SK-N-SH (cell line): ENCODE data around the gene GFM1. TPM values are rescaled to one million over a fixed set of nuclear protein-coding genes. Genes with fewer than 3 reads are reported as not detected.

Experiments
- CTCF ChIA-PET: fragments of 300-600, 350-600 bp; formaldehyde crosslinking; extraction: SDS; loops from one replicate; lab custom pipeline; 2021; lab: Yijun Ruan, JAX
- POLR2A ChIA-PET: fragments of 350-600 bp; sonication (Branson Sonifier 250); formaldehyde crosslinking; extraction: SDS; loops from one replicate; lab custom pipeline; 2020; ENCODE audit warnings: antibody characterized with exemption, inconsistent platforms; lab: Yijun Ruan, JAX
- DNase-seq: peaks from one replicate; pipeline ENCODE4 v3.0.0; 2012
- H2AFZ ChIP-seq: fragments of 200-600 bp; sonication (generic); 2 replicates; pipeline ENCODE4 v1.8.1; 2016; ENCODE audit warnings: antibody characterized with exemption, mild to moderate bottlenecking, low read depth
- H3F3A ChIP-seq: fragments of 200-600 bp; sonication (generic); replicated peaks from 2 replicates; pipeline ENCODE3; 2016; ENCODE audit warnings: antibody characterized with exemption, mild to moderate bottlenecking; ENCODE audit not compliant: insufficient read depth
- H3K27ac ChIP-seq, 2 experiments: fragments of 200-500 bp in 1 of 2; fragments of 200-600 bp in 1 of 2; sonication (Bioruptor generic) in 1 of 2; sonication (generic), shearing (Covaris generic) in 1 of 2; 2 replicates each; pipeline versions ENCODE4 v1.5.1 to v1.6.1; 2014 to 2016; ENCODE audit warnings: low read depth in 2 of 2, inconsistent platforms in 1 of 2, low read length in 1 of 2, mild to moderate bottlenecking in 1 of 2, mixed read lengths in 1 of 2
- H3K27me3 ChIP-seq: fragments of 200-600 bp; sonication (generic), shearing (Covaris generic); 2 replicates; pipeline ENCODE4 v1.6.1; 2016; ENCODE audit warnings: mixed run types; ENCODE audit not compliant: insufficient read depth
- H3K36me3 ChIP-seq, 2 experiments: fragments of 200-500 bp in 1 of 2; fragments of 200-600 bp in 1 of 2; sonication (Bioruptor generic) in 1 of 2; sonication (generic) in 1 of 2; replicated peaks in 1 of 2; 2 replicates each; pipeline versions ENCODE3 to v1.5.1; 2014 to 2016; ENCODE audit warnings: low read length in 1 of 2, mild to moderate bottlenecking in 1 of 2; ENCODE audit not compliant: insufficient read depth in 2 of 2, control insufficient read depth in 1 of 2
- H3K4me1 ChIP-seq, 2 experiments: fragments of 200-500 bp in 1 of 2; fragments of 200-600 bp in 1 of 2; sonication (Bioruptor generic) in 1 of 2; sonication (generic), shearing (Covaris generic) in 1 of 2; 2 replicates each; pipeline versions ENCODE4 v1.5.1 to v1.6.1; 2014 to 2016; ENCODE audit warnings: low read depth in 1 of 2, low read length in 1 of 2, mixed run types in 1 of 2; ENCODE audit not compliant: insufficient read depth in 2 of 2, control insufficient read depth in 1 of 2
- H3K4me2 ChIP-seq: fragments of 200-600 bp; sonication (generic), shearing (Covaris generic); 2 replicates; pipeline ENCODE4 v1.6.1; 2017; ENCODE audit warnings: mixed run types
- H3K4me3 ChIP-seq, 2 experiments: fragments of 200-500 bp in 1 of 2; fragments of 200-600 bp in 1 of 2; sonication (Bioruptor generic) in 1 of 2; sonication (generic), shearing (Covaris generic) in 1 of 2; 2 replicates each; pipeline versions ENCODE4 v1.5.1 to v1.8.1; 2014 to 2016; ENCODE audit warnings: low read depth in 2 of 2, inconsistent platforms in 1 of 2, low read length in 1 of 2, mild to moderate bottlenecking in 1 of 2, mixed read lengths in 1 of 2, moderate library complexity in 1 of 2
- H3K79me2 ChIP-seq: fragments of 200-600 bp; sonication (generic); 2 replicates; pipeline ENCODE4 v1.8.1; 2017; ENCODE audit warnings: mild to moderate bottlenecking; ENCODE audit not compliant: insufficient read depth
- H3K9ac ChIP-seq: fragments of 200-600 bp; sonication (generic); 2 replicates; pipeline ENCODE4 v1.6.1; 2017; ENCODE audit warnings: mixed run types
- H3K9me2 ChIP-seq: fragments of 200-600 bp; sonication (generic); 2 replicates; pipeline ENCODE4 v1.6.1; 2017; ENCODE audit warnings: mixed run types
- H3K9me3 ChIP-seq: fragments of 200-600 bp; sonication (generic); 2 replicates; pipeline ENCODE4 v1.6.1; 2017; ENCODE audit warnings: mixed run types, mild to moderate bottlenecking, moderate library complexity
- H4K20me1 ChIP-seq: fragments of 200-600 bp; sonication (generic); 2 replicates; pipeline ENCODE4 v1.6.1; 2017; ENCODE audit warnings: mild to moderate bottlenecking, mixed run types; ENCODE audit not compliant: insufficient read depth
- CTCF ChIP-seq: fragments of 200-600 bp; sonication (generic); IDR thresholded peaks from 2 replicates; pipeline ENCODE4 v1.6.1; 2017; ENCODE audit warnings: antibody characterized with exemption, mild to moderate bottlenecking, moderate library complexity
- ELF1 ChIP-seq: IDR thresholded peaks from 2 replicates; pipeline ENCODE4 v1.4.0; 2012
- EP300 ChIP-seq, 2 experiments: IDR thresholded peaks; 2 replicates each; pipeline versions ENCODE4 v1.4.0 to v1.6.1; 2012; ENCODE audit warnings: borderline replicate concordance in 1 of 2, low read depth in 1 of 2, low read length in 1 of 2
- FOSL2 ChIP-seq: IDR thresholded peaks from 2 replicates; pipeline ENCODE4 v1.4.0; 2012; ENCODE audit warnings: low read depth, mild to moderate bottlenecking, moderate library complexity, borderline replicate concordance
- FOXM1 ChIP-seq: IDR thresholded peaks from 2 replicates; pipeline ENCODE4 v1.4.0; 2012; ENCODE audit warnings: low read depth, mild to moderate bottlenecking
- GATA2 ChIP-seq: sonication (generic); formaldehyde crosslinking; IDR thresholded peaks from 2 replicates; pipeline ENCODE4 v1.5.0; 2020; ENCODE audit warnings: mild to moderate bottlenecking, missing genetic modification reagents
- JUND ChIP-seq: IDR thresholded peaks from 2 replicates; pipeline ENCODE4 v1.4.0; 2012
- MEF2A ChIP-seq: IDR thresholded peaks from 2 replicates; pipeline ENCODE4 v1.4.0; 2012; ENCODE audit warnings: low read depth, borderline replicate concordance
- NRF1 ChIP-seq: IDR thresholded peaks from 2 replicates; pipeline ENCODE4 v1.6.1; 2012; ENCODE audit warnings: low read depth, mild to moderate bottlenecking, low read length
- POLR2AphosphoS5 ChIP-seq: IDR thresholded peaks from 2 replicates; pipeline ENCODE4 v1.6.1; 2012; ENCODE audit warnings: low read depth, low read length
- RAD21 ChIP-seq: IDR thresholded peaks from 2 replicates; pipeline ENCODE4 v1.6.1; 2012; ENCODE audit warnings: mild to moderate bottlenecking, low read length
- RXRA ChIP-seq: IDR thresholded peaks from 2 replicates; pipeline ENCODE4 v1.4.0; 2012; ENCODE audit warnings: low read depth, mild to moderate bottlenecking, borderline replicate concordance
- SMC3 ChIP-seq: IDR thresholded peaks from 2 replicates; pipeline ENCODE4 v1.6.1; 2012; ENCODE audit warnings: low read depth, low read length, improper control_type of control experiment
- TCF12 ChIP-seq: IDR thresholded peaks from 2 replicates; pipeline ENCODE4 v1.4.0; 2012
- TEAD4 ChIP-seq: IDR thresholded peaks from 2 replicates; pipeline ENCODE4 v1.4.0; 2012; ENCODE audit warnings: mild to moderate bottlenecking, borderline replicate concordance; ENCODE audit not compliant: insufficient read depth
- USF2 ChIP-seq: fragments of 150-350 bp; IDR thresholded peaks from 2 replicates; pipeline ENCODE4 v1.6.1; 2017; ENCODE audit warnings: antibody characterized with exemption, low read length, low read depth, borderline replicate concordance
- WGBS: methylation state at CpG from one replicate; pipeline ENCODE4 v1.1.6; 2017; ENCODE audit warnings: low lambda C conversion rate; 5-methylcytosine and 5-hydroxymethylcytosine counted together
- polyA plus RNA-seq, 3 experiments: library from polyadenylated mRNA; depleted of rRNA; stranded (reverse); fragments of >200 nt; gene quantifications; 2 replicates each; pipeline ENCODE4 v1.2.3, GENCODE V29; 2012
- TF ChIP-seq, protein P1 (sequence below): fragments of 150-350 bp; IDR thresholded peaks from 2 replicates; pipeline ENCODE4 v1.6.1; 2016; ENCODE audit warnings: mild to moderate bottlenecking, low read depth, low read length

Gene GFM1
- polyA plus RNA-seq, 1 of the 3 experiments (the other 2 are of a cell fraction) = 25.2 TPM

DNA sequence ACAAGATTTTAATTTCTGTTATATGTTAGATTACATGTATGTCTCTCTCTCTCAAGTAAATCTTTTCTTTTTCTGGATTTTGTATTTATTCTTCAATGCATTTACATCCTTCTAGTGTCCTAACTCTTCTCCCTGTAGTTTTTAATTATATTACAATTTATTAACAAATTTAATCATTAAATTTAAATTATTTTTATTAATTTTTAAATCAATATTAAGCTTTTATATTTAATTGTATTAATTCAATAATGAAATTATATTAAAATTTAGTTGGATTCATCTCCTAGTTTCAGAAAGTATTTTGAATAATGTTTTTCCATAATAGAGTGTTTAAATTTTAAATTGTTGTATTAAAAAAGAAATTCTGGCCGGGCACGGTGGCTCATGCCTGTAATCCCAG, 43.5 kb upstream of the GFM1 start (continued):
- no peak for TF ChIP-seq CTCF

DNA sequence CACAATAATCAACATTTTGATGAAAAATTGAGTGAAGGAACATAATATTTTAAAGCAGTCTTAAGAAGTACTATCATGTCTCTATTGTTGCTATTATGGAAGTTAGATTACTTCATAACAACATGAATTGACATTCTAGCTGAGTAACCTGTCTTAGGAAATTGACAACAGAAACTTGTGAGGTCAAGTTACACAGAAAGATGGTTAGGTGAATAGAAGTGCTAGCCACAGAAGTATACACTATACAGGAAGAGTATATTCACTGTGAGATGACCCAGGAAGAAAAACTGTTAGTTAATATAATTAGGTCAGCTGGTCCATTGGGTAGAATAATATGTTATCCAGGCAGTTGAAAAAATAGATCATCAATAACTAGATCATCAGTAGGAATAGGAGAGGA, 42.1 kb upstream of the GFM1 start:
- H3K9me3 ChIP-seq = no peaks in the 10 kb centered on the region
- ChIA-PET CTCF (no interaction called here), POLR2A (no interaction called here)
- H3K4me3 ChIP-seq = no peak overlapping the region
- peaks cover 19 to 30% of the 10 kb centered on the region in 2 experiments for H3K36me3 ChIP-seq
- no peak for DNase-seq
- no peak overlapping the region for H3K4me2 ChIP-seq
- no peak overlapping the region for H3K9ac ChIP-seq
- H3K27ac ChIP-seq = no peak overlapping the region
- no peaks in the 10 kb centered on the region for H3F3A ChIP-seq
- H3K27me3 ChIP-seq = no peaks in the 10 kb centered on the region
- TF ChIP-seq NRF1 (no peak), FOXM1 (no peak), TCF12 (no peak), JUND (no peak), RXRA (no peak), ELF1 (no peak), POLR2AphosphoS5 (no peak)
- H4K20me1 ChIP-seq = no peaks in the 10 kb centered on the region
- H2AFZ ChIP-seq = no peak overlapping the region
- H3K79me2 ChIP-seq = no peaks in the 10 kb centered on the region
- no peaks in the 10 kb centered on the region for H3K9me2 ChIP-seq
- H3K4me1 ChIP-seq = no peaks in the 10 kb centered on the region

GRCh38 chr3:158617982-158618875, 26.1 kb upstream of the GFM1 start:
- 8% methylated on average over 1 of the region's 1 CpG for WGBS
- H3K27ac ChIP-seq = no peak overlapping the region

More at GRCh38 chr3:158617982-158618875, 26.1 kb upstream of the GFM1 start:
- H3K9me3 ChIP-seq = peaks cover 24% of the 10 kb centered on the region; the same call in 1 of the 2 replicates
- no peaks in the 10 kb centered on the region for H3F3A ChIP-seq
- TF ChIP-seq SMC3 (no peak), FOSL2 (no peak), FOXM1 (no peak), CTCF (no peak), EP300 (IDR thresholded peaks at IDR 0.05; ENCODE audit: borderline replicate concordance in 1 of 2, low read depth in 1 of 2, low read length in 1 of 2) (no peak), TEAD4 (no peak), GATA2 (CRISPR knock-in tag) (no peak), POLR2AphosphoS5 (no peak), RAD21 (no peak), TCF12 (no peak), MEF2A (no peak), USF2 (no peak)
- TF ChIP-seq, protein P1, sequence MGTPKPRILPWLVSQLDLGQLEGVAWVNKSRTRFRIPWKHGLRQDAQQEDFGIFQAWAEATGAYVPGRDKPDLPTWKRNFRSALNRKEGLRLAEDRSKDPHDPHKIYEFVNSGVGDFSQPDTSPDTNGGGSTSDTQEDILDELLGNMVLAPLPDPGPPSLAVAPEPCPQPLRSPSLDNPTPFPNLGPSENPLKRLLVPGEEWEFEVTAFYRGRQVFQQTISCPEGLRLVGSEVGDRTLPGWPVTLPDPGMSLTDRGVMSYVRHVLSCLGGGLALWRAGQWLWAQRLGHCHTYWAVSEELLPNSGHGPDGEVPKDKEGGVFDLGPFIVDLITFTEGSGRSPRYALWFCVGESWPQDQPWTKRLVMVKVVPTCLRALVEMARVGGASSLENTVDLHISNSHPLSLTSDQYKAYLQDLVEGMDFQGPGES = no peak
- H3K79me2 ChIP-seq = no peaks in the 10 kb centered on the region
- no peak overlapping the region for H3K4me2 ChIP-seq
- no peaks in the 10 kb centered on the region for H4K20me1 ChIP-seq
- no peak overlapping the region for H3K9ac ChIP-seq
- CTCF ChIA-PET = interaction anchor here (1.2 kb wide), 1 partner anchor 26 kb away, joined by 3 read pairs; the partner anchor contains the start of gene GFM1
- no peak overlapping the region; the same call in 1 of the 2 replicates for H2AFZ ChIP-seq
- H3K4me3 ChIP-seq = no peak overlapping the region
- H3K9me2 ChIP-seq = no peaks in the 10 kb centered on the region
- DNase-seq = no peak
- no peaks in the 10 kb centered on the region for H3K27me3 ChIP-seq
- POLR2A ChIA-PET = no interaction called here
- peaks cover 0 to 4% of the 10 kb centered on the region in 2 experiments for H3K36me3 ChIP-seq
- H3K4me1 ChIP-seq = no peaks in the 10 kb centered on the region
